Tibial nerve (tissue), 4 donors: ENCODE data around the gene RASA3.

Source experiments
- CTCF ChIP-seq, 5 experiments: fragments of 200-600 bp in 3 of 5; fragments of 450-650 bp in 2 of 5; sonication (generic) in 3 of 5; IDR thresholded peaks; one replicate each; pipeline ENCODE4 v1.5.1; 2016 to 2019; ENCODE audit warnings: antibody characterized with exemption in 5 of 5, mild to moderate bottlenecking in 3 of 5, moderate library complexity in 2 of 5
- EP300 ChIP-seq, 2 donors: sonication (generic); formaldehyde crosslinking; IDR thresholded peaks; one replicate each; pipeline ENCODE4 v1.6.1; 2017; ENCODE audit warnings: antibody characterized with exemption in 2 of 2, mild to moderate bottlenecking in 1 of 2
- POLR2A ChIP-seq, 2 donors: fragments of 450-650 bp; IDR thresholded peaks; one replicate each; pipeline ENCODE4 v1.6.1; 2017; ENCODE audit warnings: antibody characterized with exemption in 2 of 2, mild to moderate bottlenecking in 2 of 2, moderate library complexity in 2 of 2

- TF ChIP-seq EP300 (IDR thresholded peaks at IDR 0.05) (peak in 1 of 2 donors; percentile 68), CTCF (IDR thresholded peaks at IDR 0.05) (no peak), POLR2A (IDR thresholded peaks at IDR 0.05) (no peak)
Observed at GRCh38 chr13:114015111-114015968, 117.1 kb downstream of the RASA3 start.
